GM12873 (cell line): ENCODE data around the gene TRIP6.

Experiments used
- CTCF ChIP-seq: IDR thresholded peaks from 2 replicates; pipeline ENCODE4 v1.5.1; 2012; ENCODE audit warnings: low read depth, mild to moderate bottlenecking, moderate library complexity, low read length, control low read depth; ENCODE audit not compliant: insufficient read depth; ENCODE audit errors: missing control alignments

TRIP6 gene

GRCh38 chr7:100840470-100841100 is 26.6 kb upstream of the TRIP6 start:
- no peak for TF ChIP-seq CTCF

DNA sequence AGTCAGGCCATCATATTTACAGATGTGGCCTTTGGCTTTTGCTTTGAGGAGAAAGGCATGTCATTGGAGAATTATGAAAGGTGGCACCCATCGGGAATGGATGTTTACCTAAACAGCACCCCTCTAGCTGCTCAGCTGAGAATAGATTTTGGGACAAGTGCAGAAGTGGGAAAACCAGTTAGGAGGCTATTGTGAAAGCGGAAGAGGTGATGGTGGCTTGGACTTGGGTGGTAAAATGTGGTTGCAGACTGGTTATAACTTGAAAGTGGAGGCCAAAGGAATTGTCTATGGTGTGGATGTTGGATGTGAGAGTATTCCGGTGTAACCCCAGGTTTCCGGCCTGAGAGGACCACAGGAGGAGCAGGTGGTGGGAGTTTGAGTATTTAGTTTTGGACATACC is 19.8 kb upstream of the TRIP6 start:
- no peak for TF ChIP-seq CTCF

DNA sequence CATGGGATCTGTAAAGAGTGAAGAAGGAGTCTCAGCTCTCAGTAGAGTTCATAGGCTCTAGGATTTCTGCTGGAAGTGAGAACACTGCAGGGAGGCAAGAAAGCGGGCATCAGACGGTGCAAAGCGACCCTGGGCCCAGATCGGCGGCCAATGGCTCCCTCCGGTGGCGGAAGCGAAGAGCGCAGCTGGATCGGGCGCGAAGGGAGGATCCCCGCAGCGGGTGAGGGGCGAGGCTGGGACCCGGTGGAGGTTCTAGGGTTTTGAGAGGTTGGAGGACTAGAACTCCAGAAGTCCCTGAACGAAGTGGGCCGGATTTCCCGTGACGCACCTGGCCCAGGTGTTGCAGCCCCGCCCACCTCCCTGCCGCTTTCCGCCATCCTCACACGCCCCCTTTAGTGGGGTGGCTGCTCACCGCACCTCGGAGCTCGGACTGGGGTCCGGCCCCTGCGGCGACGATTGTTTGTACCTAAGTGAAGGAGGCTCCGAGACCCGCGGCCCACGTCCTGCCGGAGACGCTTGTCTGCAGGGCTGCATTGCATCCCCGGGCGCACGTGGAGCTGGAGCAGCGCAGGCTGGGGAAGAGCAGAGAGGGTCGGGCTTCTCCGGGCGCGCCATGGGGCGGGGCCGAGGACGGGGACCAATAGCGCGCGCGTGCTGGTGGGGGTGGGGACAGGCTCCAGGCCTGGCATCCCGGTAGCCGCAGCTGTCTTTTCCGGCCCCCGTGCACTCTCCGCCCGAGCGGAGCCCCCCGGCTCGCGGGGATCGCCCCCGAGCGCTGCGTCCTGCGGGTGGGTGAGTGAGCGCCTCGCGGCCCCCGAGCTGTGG is 14.9 kb upstream of the TRIP6 start, which contains the start of gene SLC12A9:
TSS of gene SLC12A9 (plus strand) at position 666 of the 825 bp plus-strand sequence. CDS start 1,485 bp downstream, outside the sequence.
- TF ChIP-seq CTCF = peak; percentile 93

GRCh38 chr7:100854146-100854895 is 12.9 kb upstream of the TRIP6 start:
- TF ChIP-seq CTCF = no peak

- TF ChIP-seq CTCF = no peak
Observed at GRCh38 chr7:100855515-100855914, 11.7 kb upstream of the TRIP6 start.

- TF ChIP-seq CTCF = no peak
Observed at GRCh38 chr7:100856871-100857282, 10.3 kb upstream of the TRIP6 start.

DNA sequence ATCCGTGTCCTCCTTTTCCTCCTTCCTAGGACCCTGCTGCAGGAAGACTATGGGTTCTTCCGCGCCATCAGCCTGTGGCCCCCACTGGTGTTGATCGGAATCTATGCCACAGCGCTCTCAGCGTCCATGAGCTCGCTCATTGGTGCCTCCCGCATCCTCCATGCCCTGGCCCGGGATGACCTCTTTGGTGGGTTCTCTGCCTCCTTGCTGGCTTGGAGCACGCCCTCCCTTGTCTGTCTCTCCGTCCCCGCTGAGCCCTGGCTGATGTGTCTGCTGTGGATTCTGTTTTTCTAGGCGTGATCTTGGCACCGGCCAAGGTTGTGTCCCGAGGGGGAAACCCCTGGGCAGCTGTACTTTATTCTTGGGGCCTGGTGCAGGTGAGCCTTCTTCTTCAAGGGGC is 7.3 kb upstream of the TRIP6 start:
- no peak for TF ChIP-seq CTCF
